Glutamatergic neuron (in vitro differentiated cells): ENCODE measurements around the gene ETV6. TPM values are rescaled to one million over a fixed set of nuclear protein-coding genes. Genes with fewer than 3 reads are reported as not detected.

Experiments
- DNase-seq: peaks from one replicate; pipeline ENCODE4 v3.0.0; 2022
- H3K27ac Mint-ChIP-seq: one replicate; pipeline ENCODE4 v1.8.0; 2020; ENCODE audit warnings: mild to moderate bottlenecking, mixed read lengths, inconsistent platforms; ENCODE audit not compliant: unreplicated experiment
- H3K27me3 Mint-ChIP-seq: one replicate; pipeline ENCODE4 v1.8.0; 2020; ENCODE audit warnings: mild to moderate bottlenecking, moderate library complexity, mixed read lengths, inconsistent platforms; ENCODE audit not compliant: unreplicated experiment
- H3K36me3 Mint-ChIP-seq: one replicate; pipeline ENCODE4 v1.8.0; 2020; ENCODE audit warnings: mild to moderate bottlenecking, mixed read lengths, inconsistent platforms; ENCODE audit not compliant: unreplicated experiment
- H3K4me1 Mint-ChIP-seq: one replicate; pipeline ENCODE4 v1.8.0; 2020; ENCODE audit warnings: mild to moderate bottlenecking, low read depth, mixed read lengths, inconsistent platforms; ENCODE audit not compliant: unreplicated experiment
- H3K4me3 Mint-ChIP-seq: one replicate; pipeline ENCODE4 v1.8.0; 2020; ENCODE audit warnings: mild to moderate bottlenecking, mixed read lengths, inconsistent platforms; ENCODE audit not compliant: unreplicated experiment
- H3K9me3 Mint-ChIP-seq: one replicate; pipeline ENCODE4 v1.8.0; 2020; ENCODE audit warnings: mild to moderate bottlenecking, moderate library complexity, mixed read lengths, inconsistent platforms; ENCODE audit not compliant: unreplicated experiment
- total RNA-seq: library from RNA; stranded (reverse); fragmentation: NEBNext Ultra II Directional; extraction: Animal tissue kit (Norgen Biotek cat#: 25700); gene quantifications from one replicate; pipeline ENCODE4 v1.2.1, GENCODE V29; 2021; ENCODE audit not compliant: unreplicated experiment
- TF ChIP-seq, protein P1 (sequence below): fragments of 200-600 bp; sonication (generic); IDR thresholded peaks from one replicate; pipeline ENCODE4 v1.5.0; 2021; ENCODE audit not compliant: partially characterized antibody, unreplicated experiment

ETV6 gene
- total RNA-seq, 1 donor from 2014 or later = 10.1 TPM

DNA sequence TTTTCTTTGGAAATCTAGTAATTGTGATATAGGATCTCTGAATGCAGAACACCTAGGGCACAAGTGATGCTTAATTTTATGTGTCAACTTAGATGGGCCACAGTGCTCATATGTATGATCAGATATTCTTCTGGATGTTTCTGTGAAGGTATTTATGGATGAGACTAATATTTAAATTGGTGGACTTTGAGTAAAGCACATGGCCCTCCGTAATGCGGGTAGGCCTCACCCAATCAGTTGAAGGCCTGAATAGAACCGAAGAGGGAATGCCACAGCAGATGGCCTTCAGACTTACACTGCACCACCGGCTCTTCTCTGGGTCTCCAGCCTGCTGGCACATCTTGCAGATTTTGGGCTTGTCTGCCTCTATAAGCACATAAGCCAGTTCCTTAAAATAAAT is 60.0 kb downstream of the ETV6 start:
- no peaks in the 10 kb centered on the region for H3K4me1 Mint-ChIP-seq
- TF ChIP-seq, protein P1, sequence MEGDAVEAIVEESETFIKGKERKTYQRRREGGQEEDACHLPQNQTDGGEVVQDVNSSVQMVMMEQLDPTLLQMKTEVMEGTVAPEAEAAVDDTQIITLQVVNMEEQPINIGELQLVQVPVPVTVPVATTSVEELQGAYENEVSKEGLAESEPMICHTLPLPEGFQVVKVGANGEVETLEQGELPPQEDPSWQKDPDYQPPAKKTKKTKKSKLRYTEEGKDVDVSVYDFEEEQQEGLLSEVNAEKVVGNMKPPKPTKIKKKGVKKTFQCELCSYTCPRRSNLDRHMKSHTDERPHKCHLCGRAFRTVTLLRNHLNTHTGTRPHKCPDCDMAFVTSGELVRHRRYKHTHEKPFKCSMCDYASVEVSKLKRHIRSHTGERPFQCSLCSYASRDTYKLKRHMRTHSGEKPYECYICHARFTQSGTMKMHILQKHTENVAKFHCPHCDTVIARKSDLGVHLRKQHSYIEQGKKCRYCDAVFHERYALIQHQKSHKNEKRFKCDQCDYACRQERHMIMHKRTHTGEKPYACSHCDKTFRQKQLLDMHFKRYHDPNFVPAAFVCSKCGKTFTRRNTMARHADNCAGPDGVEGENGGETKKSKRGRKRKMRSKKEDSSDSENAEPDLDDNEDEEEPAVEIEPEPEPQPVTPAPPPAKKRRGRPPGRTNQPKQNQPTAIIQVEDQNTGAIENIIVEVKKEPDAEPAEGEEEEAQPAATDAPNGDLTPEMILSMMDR = no peak
- no peak for DNase-seq
- peaks cover under 1% of the 10 kb centered on the region for H3K27me3 Mint-ChIP-seq
- no peaks in the 10 kb centered on the region for H3K9me3 Mint-ChIP-seq
- H3K36me3 Mint-ChIP-seq = no peaks in the 10 kb centered on the region
- H3K4me3 Mint-ChIP-seq = no peak overlapping the region
- no peak overlapping the region for H3K27ac Mint-ChIP-seq

DNA sequence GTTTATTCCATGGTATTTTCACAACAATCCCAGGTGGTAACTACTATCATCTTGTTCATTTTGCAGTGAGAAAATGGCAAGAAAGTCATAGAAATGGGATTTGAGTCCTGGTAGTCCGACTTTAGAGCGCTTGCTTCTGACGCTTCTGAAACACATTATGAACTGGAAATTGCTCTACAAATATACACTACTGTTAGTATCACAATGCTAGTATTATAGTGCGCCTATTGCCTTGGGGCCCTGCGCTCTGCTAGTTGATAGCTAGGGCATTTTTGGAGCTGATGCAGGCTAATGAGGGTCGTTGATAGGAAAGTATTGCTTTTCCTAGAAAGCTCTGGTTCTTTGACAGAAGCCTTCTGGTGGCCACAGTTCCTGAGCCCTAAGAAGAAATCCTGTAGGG is 61.0 kb downstream of the ETV6 start:
- Mint-ChIP-seq H3K4me3 (no peak overlapping the region), H3K27me3 (peaks cover 2% of the 10 kb centered on the region), H3K9me3 (no peaks in the 10 kb centered on the region), H3K36me3 (no peaks in the 10 kb centered on the region), H3K27ac (no peak overlapping the region), H3K4me1 (no peaks in the 10 kb centered on the region)
- DNase-seq = no peak
- TF ChIP-seq, protein P1 = no peak

DNA sequence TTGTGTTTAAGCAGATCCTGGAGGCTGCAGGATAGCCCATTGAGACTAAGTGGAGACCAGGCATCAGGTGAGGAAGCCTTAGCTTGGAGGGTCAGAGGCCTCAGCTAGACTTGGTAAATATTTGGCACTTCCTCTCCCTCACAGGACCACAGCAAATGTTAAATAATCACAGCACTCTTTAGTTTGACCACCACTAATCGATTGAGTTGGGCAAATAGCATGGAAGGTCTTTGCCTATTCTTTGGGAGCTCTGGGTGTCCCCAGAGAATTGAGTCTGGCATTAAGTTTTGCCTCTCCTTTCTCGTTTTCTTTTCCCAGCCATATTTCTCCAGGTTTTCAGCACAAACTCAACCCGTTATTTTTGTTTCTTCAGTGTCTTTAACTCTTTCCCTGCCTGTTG is 61.4 kb downstream of the ETV6 start:
- Mint-ChIP-seq H3K36me3 (no peaks in the 10 kb centered on the region), H3K9me3 (no peaks in the 10 kb centered on the region), H3K4me3 (no peak overlapping the region), H3K27ac (no peak overlapping the region), H3K27me3 (peaks cover 2% of the 10 kb centered on the region), H3K4me1 (no peaks in the 10 kb centered on the region)
- TF ChIP-seq, protein P1 = no peak
- no peak for DNase-seq

DNA sequence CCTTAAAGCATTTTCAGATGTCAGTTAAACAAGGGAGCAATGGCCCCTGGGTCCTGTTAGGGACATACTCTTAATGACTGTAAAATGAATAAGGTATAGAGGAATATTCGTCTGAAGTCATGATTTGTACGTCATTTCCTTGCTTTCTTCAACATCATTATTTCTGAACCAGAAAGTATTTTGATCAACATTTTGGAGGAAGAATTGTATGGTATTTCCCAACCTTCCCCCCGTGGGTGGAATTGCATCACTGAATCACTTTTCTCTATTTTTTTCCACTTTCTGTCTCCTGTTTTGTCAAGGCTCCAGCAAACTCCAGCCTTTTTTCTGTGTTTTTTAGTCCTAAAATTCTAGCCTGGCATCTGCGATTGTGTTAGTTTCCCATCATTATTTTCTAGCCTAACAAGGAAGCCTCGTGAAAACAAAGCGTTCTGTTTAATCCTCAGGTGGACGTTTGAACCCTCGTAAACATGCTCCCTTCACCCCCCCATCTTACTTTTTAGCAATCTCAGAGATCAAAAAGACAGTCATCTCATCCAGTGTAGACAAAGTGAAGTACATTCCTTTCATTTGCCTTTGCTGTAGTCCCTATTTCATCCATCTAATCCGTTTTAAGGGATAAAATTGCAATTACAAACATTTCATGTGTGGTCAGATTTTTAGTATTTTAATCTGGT is 62.3 kb downstream of the ETV6 start:
- TF ChIP-seq, protein P1 = no peak
- no peaks in the 10 kb centered on the region for H3K36me3 Mint-ChIP-seq
- H3K27ac Mint-ChIP-seq = no peak overlapping the region
- no peak overlapping the region for H3K4me3 Mint-ChIP-seq
- H3K27me3 Mint-ChIP-seq = peaks cover 2% of the 10 kb centered on the region
- H3K9me3 Mint-ChIP-seq = no peaks in the 10 kb centered on the region
- no peak for DNase-seq
- H3K4me1 Mint-ChIP-seq = no peaks in the 10 kb centered on the region

DNA sequence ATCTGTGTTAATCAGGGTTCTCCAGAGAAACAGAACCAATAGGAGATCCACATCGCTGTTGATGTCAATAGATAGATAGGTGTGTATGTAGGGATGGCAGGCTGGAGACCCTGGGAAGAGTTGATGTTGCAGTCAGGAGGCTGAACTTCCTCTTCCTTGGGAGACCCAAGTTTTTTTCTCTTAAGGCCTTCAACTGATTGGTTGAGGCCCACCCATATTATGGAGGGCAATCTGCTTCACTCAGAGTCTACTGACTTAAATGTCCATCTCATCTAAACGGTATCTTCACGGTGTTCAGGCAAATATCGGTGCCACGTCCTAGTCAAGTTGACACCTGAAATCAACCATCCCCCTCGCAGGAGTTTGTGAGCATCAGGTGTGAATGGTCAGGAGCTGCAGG is 63.0 kb downstream of the ETV6 start:
- H3K4me3 Mint-ChIP-seq = no peak overlapping the region
- no peaks in the 10 kb centered on the region for H3K4me1 Mint-ChIP-seq
- peaks cover 2% of the 10 kb centered on the region for H3K27me3 Mint-ChIP-seq
- H3K36me3 Mint-ChIP-seq = no peaks in the 10 kb centered on the region
- TF ChIP-seq, protein P1 = no peak
- no peak for DNase-seq
- no peak overlapping the region for H3K27ac Mint-ChIP-seq
- H3K9me3 Mint-ChIP-seq = no peaks in the 10 kb centered on the region
